ENCODE results near the gene TPST1.

GRCh38 chr7:66183700-66184099 lies 21.4 kb upstream of the TPST1 start:
- TF ChIP-seq EZH2 (IDR thresholded peaks at IDR 0.05; ENCODE audit: borderline replicate concordance, low read depth, low read length, severe bottlenecking) = no peak
- no peak for TF ChIP-seq CTCF (IDR thresholded peaks at IDR 0.05; ENCODE audit: borderline replicate concordance, extremely low read depth, low read length, poor library complexity, severe bottlenecking)
